SK-N-SH (cell line): Measurements from ENCODE around the gene PLEKHH1. TPM values are rescaled to one million over a fixed set of nuclear protein-coding genes. Genes with fewer than 3 reads are reported as not detected.

ENCODE experiments used
- CTCF ChIA-PET: fragments of 300-600, 350-600 bp; formaldehyde crosslinking; extraction: SDS; loops from one replicate; lab custom pipeline; 2021; lab: Yijun Ruan, JAX
- POLR2A ChIA-PET: fragments of 350-600 bp; sonication (Branson Sonifier 250); formaldehyde crosslinking; extraction: SDS; loops from one replicate; lab custom pipeline; 2020; ENCODE audit warnings: antibody characterized with exemption, inconsistent platforms; lab: Yijun Ruan, JAX
- DNase-seq: peaks from one replicate; pipeline ENCODE4 v3.0.0; 2012
- H2AFZ ChIP-seq: fragments of 200-600 bp; sonication (generic); 2 replicates; pipeline ENCODE4 v1.8.1; 2016; ENCODE audit warnings: antibody characterized with exemption, mild to moderate bottlenecking, low read depth
- H3F3A ChIP-seq: fragments of 200-600 bp; sonication (generic); replicated peaks from 2 replicates; pipeline ENCODE3; 2016; ENCODE audit warnings: antibody characterized with exemption, mild to moderate bottlenecking; ENCODE audit not compliant: insufficient read depth
- H3K27ac ChIP-seq, 2 experiments: fragments of 200-500 bp in 1 of 2; fragments of 200-600 bp in 1 of 2; sonication (Bioruptor generic) in 1 of 2; sonication (generic), shearing (Covaris generic) in 1 of 2; 2 replicates each; pipeline versions ENCODE4 v1.5.1 to v1.6.1; 2014 to 2016; ENCODE audit warnings: low read depth in 2 of 2, inconsistent platforms in 1 of 2, low read length in 1 of 2, mild to moderate bottlenecking in 1 of 2, mixed read lengths in 1 of 2
- H3K27me3 ChIP-seq: fragments of 200-600 bp; sonication (generic), shearing (Covaris generic); 2 replicates; pipeline ENCODE4 v1.6.1; 2016; ENCODE audit warnings: mixed run types; ENCODE audit not compliant: insufficient read depth
- H3K36me3 ChIP-seq, 2 experiments: fragments of 200-500 bp in 1 of 2; fragments of 200-600 bp in 1 of 2; sonication (Bioruptor generic) in 1 of 2; sonication (generic) in 1 of 2; replicated peaks in 1 of 2; 2 replicates each; pipeline versions ENCODE3 to v1.5.1; 2014 to 2016; ENCODE audit warnings: low read length in 1 of 2, mild to moderate bottlenecking in 1 of 2; ENCODE audit not compliant: insufficient read depth in 2 of 2, control insufficient read depth in 1 of 2
- H3K4me1 ChIP-seq, 2 experiments: fragments of 200-500 bp in 1 of 2; fragments of 200-600 bp in 1 of 2; sonication (Bioruptor generic) in 1 of 2; sonication (generic), shearing (Covaris generic) in 1 of 2; 2 replicates each; pipeline versions ENCODE4 v1.5.1 to v1.6.1; 2014 to 2016; ENCODE audit warnings: low read depth in 1 of 2, low read length in 1 of 2, mixed run types in 1 of 2; ENCODE audit not compliant: insufficient read depth in 2 of 2, control insufficient read depth in 1 of 2
- H3K4me2 ChIP-seq: fragments of 200-600 bp; sonication (generic), shearing (Covaris generic); 2 replicates; pipeline ENCODE4 v1.6.1; 2017; ENCODE audit warnings: mixed run types
- H3K4me3 ChIP-seq, 2 experiments: fragments of 200-500 bp in 1 of 2; fragments of 200-600 bp in 1 of 2; sonication (Bioruptor generic) in 1 of 2; sonication (generic), shearing (Covaris generic) in 1 of 2; 2 replicates each; pipeline versions ENCODE4 v1.5.1 to v1.8.1; 2014 to 2016; ENCODE audit warnings: low read depth in 2 of 2, inconsistent platforms in 1 of 2, low read length in 1 of 2, mild to moderate bottlenecking in 1 of 2, mixed read lengths in 1 of 2, moderate library complexity in 1 of 2
- H3K79me2 ChIP-seq: fragments of 200-600 bp; sonication (generic); 2 replicates; pipeline ENCODE4 v1.8.1; 2017; ENCODE audit warnings: mild to moderate bottlenecking; ENCODE audit not compliant: insufficient read depth
- H3K9ac ChIP-seq: fragments of 200-600 bp; sonication (generic); 2 replicates; pipeline ENCODE4 v1.6.1; 2017; ENCODE audit warnings: mixed run types
- H3K9me2 ChIP-seq: fragments of 200-600 bp; sonication (generic); 2 replicates; pipeline ENCODE4 v1.6.1; 2017; ENCODE audit warnings: mixed run types
- H3K9me3 ChIP-seq: fragments of 200-600 bp; sonication (generic); 2 replicates; pipeline ENCODE4 v1.6.1; 2017; ENCODE audit warnings: mixed run types, mild to moderate bottlenecking, moderate library complexity
- H4K20me1 ChIP-seq: fragments of 200-600 bp; sonication (generic); 2 replicates; pipeline ENCODE4 v1.6.1; 2017; ENCODE audit warnings: mild to moderate bottlenecking, mixed run types; ENCODE audit not compliant: insufficient read depth
- CHD2 ChIP-seq: fragments of 150-350 bp; IDR thresholded peaks from 2 replicates; pipeline ENCODE4 v1.6.1; 2018; ENCODE audit warnings: low read length; ENCODE audit not compliant: partially characterized antibody
- CTCF ChIP-seq: fragments of 200-600 bp; sonication (generic); IDR thresholded peaks from 2 replicates; pipeline ENCODE4 v1.6.1; 2017; ENCODE audit warnings: antibody characterized with exemption, mild to moderate bottlenecking, moderate library complexity
- ELF1 ChIP-seq: IDR thresholded peaks from 2 replicates; pipeline ENCODE4 v1.4.0; 2012
- EP300 ChIP-seq, 2 experiments: IDR thresholded peaks; 2 replicates each; pipeline versions ENCODE4 v1.4.0 to v1.6.1; 2012; ENCODE audit warnings: borderline replicate concordance in 1 of 2, low read depth in 1 of 2, low read length in 1 of 2
- EZH2phosphoT487 ChIP-seq: fragments of 200-600 bp; sonication (generic); IDR thresholded peaks from 2 replicates; pipeline ENCODE4 v1.6.1; 2017; ENCODE audit warnings: low read depth, mixed run types, mild to moderate bottlenecking, antibody characterized with exemption, moderate library complexity, borderline replicate concordance
- FOSL2 ChIP-seq: IDR thresholded peaks from 2 replicates; pipeline ENCODE4 v1.4.0; 2012; ENCODE audit warnings: low read depth, mild to moderate bottlenecking, moderate library complexity, borderline replicate concordance
- FOXM1 ChIP-seq: IDR thresholded peaks from 2 replicates; pipeline ENCODE4 v1.4.0; 2012; ENCODE audit warnings: low read depth, mild to moderate bottlenecking
- GABPA ChIP-seq: IDR thresholded peaks from 2 replicates; pipeline ENCODE4 v1.4.0; 2012; ENCODE audit warnings: low read depth, mild to moderate bottlenecking
- MEF2A ChIP-seq: IDR thresholded peaks from 2 replicates; pipeline ENCODE4 v1.4.0; 2012; ENCODE audit warnings: low read depth, borderline replicate concordance
- MXI1 ChIP-seq: IDR thresholded peaks from 2 replicates; pipeline ENCODE4 v1.6.1; 2012; ENCODE audit warnings: mild to moderate bottlenecking, low read depth, low read length, improper control_type of control experiment
- NRF1 ChIP-seq: IDR thresholded peaks from 2 replicates; pipeline ENCODE4 v1.6.1; 2012; ENCODE audit warnings: low read depth, mild to moderate bottlenecking, low read length
- PBX3 ChIP-seq: IDR thresholded peaks from 2 replicates; pipeline ENCODE4; 2012
- RAD21 ChIP-seq: IDR thresholded peaks from 2 replicates; pipeline ENCODE4 v1.6.1; 2012; ENCODE audit warnings: mild to moderate bottlenecking, low read length
- REST ChIP-seq: IDR thresholded peaks from 2 replicates; pipeline ENCODE4 v1.6.1; 2012; ENCODE audit warnings: mild to moderate bottlenecking, low read depth, low read length, moderate library complexity
- RFX5 ChIP-seq: IDR thresholded peaks from 2 replicates; pipeline ENCODE4 v1.6.1; 2012; ENCODE audit warnings: mild to moderate bottlenecking, improper control_type of control experiment, low read length
- SIN3A ChIP-seq: IDR thresholded peaks from 2 replicates; pipeline ENCODE4 v1.6.1; 2012; ENCODE audit warnings: low read depth, mild to moderate bottlenecking, low read length, moderate library complexity, borderline replicate concordance
- SMC3 ChIP-seq: IDR thresholded peaks from 2 replicates; pipeline ENCODE4 v1.6.1; 2012; ENCODE audit warnings: low read depth, low read length, improper control_type of control experiment
- TAF1 ChIP-seq: IDR thresholded peaks from 2 replicates; pipeline ENCODE4 v1.6.1; 2012; ENCODE audit warnings: low read depth, mild to moderate bottlenecking, low read length, moderate library complexity, borderline replicate concordance
- TEAD4 ChIP-seq: IDR thresholded peaks from 2 replicates; pipeline ENCODE4 v1.4.0; 2012; ENCODE audit warnings: mild to moderate bottlenecking, borderline replicate concordance; ENCODE audit not compliant: insufficient read depth
- YY1 ChIP-seq: IDR thresholded peaks from 2 replicates; pipeline ENCODE4 v1.4.0; 2012; ENCODE audit warnings: low read depth, mild to moderate bottlenecking
- WGBS: methylation state at CpG from one replicate; pipeline ENCODE4 v1.1.6; 2017; ENCODE audit warnings: low lambda C conversion rate; 5-methylcytosine and 5-hydroxymethylcytosine counted together
- polyA plus RNA-seq, 3 experiments: library from polyadenylated mRNA; depleted of rRNA; stranded (reverse); fragments of >200 nt; gene quantifications; 2 replicates each; pipeline ENCODE4 v1.2.3, GENCODE V29; 2012

The PLEKHH1 gene
- polyA plus RNA-seq, 1 of the 3 experiments (the other 2 are of a cell fraction) = 1.6 TPM

- ChIA-PET POLR2A (no interaction called here), CTCF (interaction anchor here (0.6 to 10.1 kb wide), 6 partner anchors 12 to 313 kb away, joined by 3 to 94 read pairs (median 7); no protein-coding TSS in a partner anchor)
- no peak for DNase-seq
- Histone ChIP-seq H3K4me3 (peak overlapping the region; percentile 74 to 78), H2AFZ (peak overlapping the region; percentile 71; the same call in 1 of the 2 replicates), H3K9me2 (no peaks in the 10 kb centered on the region), H3K27ac (no peak overlapping the region), H3K9me3 (no peaks in the 10 kb centered on the region), H3K4me1 (peaks cover 0 to 17% of the 10 kb centered on the region in 2 experiments; a peak in 2 of 4 replicates), H3K36me3 (no peaks in the 10 kb centered on the region), H3F3A (no peaks in the 10 kb centered on the region), H4K20me1 (no peaks in the 10 kb centered on the region), H3K4me2 (peak overlapping the region; percentile 82), H3K9ac (no peak overlapping the region), H3K27me3 (peaks cover 25% of the 10 kb centered on the region; the same call in 1 of the 2 replicates), H3K79me2 (no peaks in the 10 kb centered on the region)
- TF ChIP-seq NRF1 (no peak; the same call in 1 of the 2 replicates), RAD21 (no peak), REST (no peak), TAF1 (no peak), EP300 (IDR thresholded peaks at IDR 0.05; ENCODE audit: borderline replicate concordance in 1 of 2, low read depth in 1 of 2, low read length in 1 of 2) (0 out of 4 replicates have a peak, but pooled peaks of 1 of the 2 experiments have one; percentile 22), ELF1 (no peak), GABPA (no peak), MXI1 (peak; percentile 35; the same call in 1 of the 2 replicates), SMC3 (no peak), RFX5 (no peak)
- WGBS = 44% methylated on average over 6 of the region's 45 CpGs
These were observed 17.6 kb upstream of the PLEKHH1 start for GRCh38 chr14:67515386-67516079.

- no peak overlapping the region for H3K9ac ChIP-seq
- H3K79me2 ChIP-seq = no peaks in the 10 kb centered on the region
- no peak overlapping the region for H3K4me3 ChIP-seq
- 82% methylated on average over 2 of the region's 2 CpGs for WGBS
- H3K27me3 ChIP-seq = peaks cover 25% of the 10 kb centered on the region; the same call in 1 of the 2 replicates
- no peak for DNase-seq
- no peaks in the 10 kb centered on the region for H3K36me3 ChIP-seq
- POLR2A ChIA-PET = no interaction called here
- H3K9me3 ChIP-seq = no peaks in the 10 kb centered on the region
- no peaks in the 10 kb centered on the region for H4K20me1 ChIP-seq
- peaks cover 0 to 17% of the 10 kb centered on the region in 2 experiments; a peak in 2 of 4 replicates for H3K4me1 ChIP-seq
- CTCF ChIA-PET = interaction anchor here (0.5 to 10.1 kb wide), 6 partner anchors 11 to 90 kb away, joined by 3 to 94 read pairs (median 7); no protein-coding TSS in a partner anchor
- no peak overlapping the region for H2AFZ ChIP-seq
- H3K4me2 ChIP-seq = no peak overlapping the region
- H3K27ac ChIP-seq = no peak overlapping the region
- TF ChIP-seq MXI1 (no peak), EZH2phosphoT487 (no peak), YY1 (no peak), ELF1 (no peak), CHD2 (no peak), MEF2A (no peak), RAD21 (no peak), FOSL2 (no peak), PBX3 (no peak), TEAD4 (no peak), FOXM1 (no peak), CTCF (no peak), RFX5 (no peak), SIN3A (no peak)
- TF ChIP-seq, all 33 proteins: peak for 0
- Histone ChIP-seq H3F3A (no peaks in the 10 kb centered on the region), H3K9me2 (no peaks in the 10 kb centered on the region)
These were observed 16.4 kb upstream of the PLEKHH1 start for GRCh38 chr14:67516676-67517075.
